K562 (cell line): ENCODE measurements around the gene DCP2. TPM values are rescaled to one million over a fixed set of nuclear protein-coding genes. Genes with fewer than 3 reads are reported as not detected.

Source experiments
- DEAF1 ChIP-seq: fragments of 450-650 bp; formaldehyde crosslinking; IDR thresholded peaks from 2 replicates; pipeline ENCODE4 v1.4.0; 2020; ENCODE audit warnings: mild to moderate bottlenecking, moderate library complexity
- HIVEP1 ChIP-seq: fragments of 250-450 bp; sonication (Bioruptor Pico); IDR thresholded peaks from 2 replicates; pipeline ENCODE4 v1.4.0; 2020; ENCODE audit warnings: mild to moderate bottlenecking
- MAFK ChIP-seq: IDR thresholded peaks from 2 replicates; pipeline ENCODE4 v1.6.1; 2011; ENCODE audit warnings: low read length, improper control_type of control experiment
- MLX ChIP-seq, 2 experiments: fragments of 450-650 bp in 1 of 2; sonication (generic) in 1 of 2; formaldehyde crosslinking; conservative IDR thresholded peaks; 2 replicates each; pipeline versions ENCODE4 v1.4.0 to v1.8.1; 2020 to 2022; ENCODE audit warnings: mild to moderate bottlenecking in 1 of 2, missing genetic modification reagents in 1 of 2
- NONO ChIP-seq, 2 experiments: fragments of 200-400 bp in 1 of 2; fragments of 450-650 bp in 1 of 2; formaldehyde crosslinking in 1 of 2; IDR thresholded peaks; 2 replicates each; pipeline ENCODE4 v1.6.1; 2017; ENCODE audit warnings: low read depth in 2 of 2, mild to moderate bottlenecking in 2 of 2, moderate library complexity in 2 of 2, low read length in 1 of 2
- NR2C2 ChIP-seq, 2 experiments: fragments of 200-800 bp in 1 of 2; sonication (Bioruptor generic) in 1 of 2; sonication (generic) in 1 of 2; formaldehyde crosslinking in 1 of 2; IDR thresholded peaks; 2 replicates each; pipeline versions ENCODE4 v1.6.1 to v1.8.0; 2016 to 2022; ENCODE audit warnings: mild to moderate bottlenecking in 1 of 2, missing compliant biosample characterization in 1 of 2, missing genetic modification characterization in 1 of 2, missing genetic modification reagents in 1 of 2
- RAD21 ChIP-seq, 2 experiments: fragments of 250-450 bp in 1 of 2; fragments of 450-650 bp in 1 of 2; sonication (Bioruptor Pico) in 1 of 2; formaldehyde crosslinking in 1 of 2; IDR thresholded peaks in 1 of 2; conservative IDR thresholded peaks in 1 of 2; 2 replicates each; pipeline versions ENCODE4 v1.4.0 to v1.8.0; 2020 to 2022; ENCODE audit warnings: mild to moderate bottlenecking in 2 of 2, moderate library complexity in 1 of 2
- RBM22 ChIP-seq: fragments of 200-400 bp; formaldehyde crosslinking; IDR thresholded peaks from 2 replicates; pipeline ENCODE4 v1.6.1; 2018; ENCODE audit warnings: low read length, low read depth; ENCODE audit not compliant: poor library complexity, severe bottlenecking
- RHOXF2B ChIP-seq: fragments of 250-450 bp; sonication (Bioruptor Pico); conservative IDR thresholded peaks from 2 replicates; pipeline ENCODE4 v1.5.1; 2021
- SRF ChIP-seq, 2 experiments: fragments of 250-450, 450-650 bp in 1 of 2; sonication (Bioruptor Pico) in 1 of 2; sonication (generic) in 1 of 2; formaldehyde crosslinking; IDR thresholded peaks; 2 replicates each; pipeline versions ENCODE4 v1.5.0 to v1.5.1; 2020 to 2022; ENCODE audit warnings: mild to moderate bottlenecking in 1 of 2, missing genetic modification reagents in 1 of 2
- TBL1XR1 ChIP-seq, 2 experiments: IDR thresholded peaks; 2 replicates each; pipeline ENCODE4 v1.6.1; 2012; ENCODE audit warnings: improper control_type of control experiment in 2 of 2, low read length in 2 of 2, mild to moderate bottlenecking in 1 of 2
- TFE3 ChIP-seq: fragments of 450-650 bp; formaldehyde crosslinking; IDR thresholded peaks from 2 replicates; pipeline ENCODE4 v1.4.0; 2020; ENCODE audit warnings: mild to moderate bottlenecking, mixed read lengths
- THRAP3 ChIP-seq: fragments of 450-650 bp; IDR thresholded peaks from 2 replicates; pipeline ENCODE4 v1.6.1; 2016; ENCODE audit warnings: mild to moderate bottlenecking, inconsistent platforms, borderline replicate concordance
- XRCC4 ChIP-seq: IDR thresholded peaks from one replicate; pipeline ENCODE4 v1.6.1; 2011; ENCODE audit not compliant: insufficient read depth, insufficient read length; ENCODE audit errors: extremely low read depth
- ZBTB2 ChIP-seq: fragments of 450-650 bp; IDR thresholded peaks from 2 replicates; pipeline ENCODE4 v1.6.1; 2016; ENCODE audit warnings: antibody characterized with exemption
- ZNF511 ChIP-seq: sonication (generic); formaldehyde crosslinking; IDR thresholded peaks from 2 replicates; pipeline ENCODE4 v1.8.0; 2022; ENCODE audit warnings: mild to moderate bottlenecking, missing genetic modification reagents
- ZNF584 ChIP-seq: fragments of 200-800 bp; sonication (Bioruptor generic); IDR thresholded peaks from 2 replicates; pipeline ENCODE4 v1.6.1; 2016; ENCODE audit warnings: low read depth, mild to moderate bottlenecking, missing genetic modification characterization, missing compliant biosample characterization
- polyA plus RNA-seq, 8 experiments: library from polyadenylated mRNA; depleted of rRNA in 4 of 8; stranded (reverse) in 5 of 8; unstranded in 3 of 8; fragments of >200 nt; fragmentation: Nextera tagmentation in 2 of 8; fragmentation: Illumina TruSeq in 1 of 8; extraction: Ambion mirVana in 2 of 8; extraction: Trizol in 1 of 8; gene quantifications; 2 replicates each; pipeline versions ENCODE4 v1.2.1 to v1.2.3, GENCODE V29; 2011 to 2014; ENCODE audit warnings: inconsistent platforms in 1 of 8, missing spikeins in 1 of 8
- total RNA-seq, 7 experiments: library from RNA; depleted of rRNA in 6 of 7; stranded (reverse); fragments of >200 nt in 6 of 7; fragmentation: Illumina TruSeq in 2 of 7; extraction: Trizol in 2 of 7; gene quantifications; 2 replicates each; pipeline versions ENCODE4 v1.2.1 to v1.2.3, GENCODE V29; 2011 to 2021; ENCODE audit warnings: low replicate concordance in 1 of 7

The DCP2 gene
- total and polyA plus RNA-seq, 9 of the 15 experiments (the other 6 are each of a cell fraction or from before 2014, with no cell fraction given): 25.9 to 109 (median 46.7) TPM

GRCh38 chr5:113042491-113043243, 66.1 kb downstream of the DCP2 start (continued):
- TF ChIP-seq ZNF511 (CRISPR knock-in tag) (no peak), DEAF1 (CRISPR knock-in tag) (no peak), MAFK (peak; percentile 52), HIVEP1 (CRISPR knock-in tag) (no peak), MLX (CRISPR knock-in tag; conservative IDR thresholded peaks at IDR 0.05) (no peak), TBL1XR1 (IDR thresholded peaks at IDR 0.05; ENCODE audit: low read length in 2 of 2) (peak in 1 of 2 experiments; percentile 80; a peak in 2 of 4 replicates), NONO (IDR thresholded peaks at IDR 0.05; ENCODE audit: low read depth in 2 of 2, low read length in 1 of 2) (no peak), NR2C2 (CRISPR knock-in tag; IDR thresholded peaks at IDR 0.05) (no peak), NR2C2 (tag; IDR thresholded peaks at IDR 0.05) (no peak), ZNF584 (CRISPR knock-in tag) (no peak), RBM22 (no peak), THRAP3 (no peak), ZBTB2 (peak; percentile 75; the same call in 1 of the 2 replicates), RHOXF2B (CRISPR knock-in tag) (no peak), TFE3 (CRISPR knock-in tag) (no peak), RAD21 (CRISPR knock-in tag; conservative IDR thresholded peaks at IDR 0.05 in 1 of 2, IDR thresholded peaks at IDR 0.05 in 1 of 2) (no peak), XRCC4 (no peak), SRF (CRISPR knock-in tag; IDR thresholded peaks at IDR 0.05) (no peak)
